GM18520 (cell line): ENCODE results near the gene CTAGE9.
"Not testable (repeated sequence)": the region's sequence is repeated elsewhere in the genome, so short reads cannot be mapped to it uniquely, and the experiment has no call there.

Source experiments
- ATAC-seq: cut with Tn5 transposase; IDR thresholded peaks from one replicate; pipeline ENCODE4 v1.9.1; 2021; ENCODE audit not compliant: unreplicated experiment

CTAGE9 gene

GRCh38 chr6:131710917-131711316, at the start of gene CTAGE9:
TSS of gene CTAGE9 (minus strand) at chr6:131711017. CDS start at chr6:131711017, 0 bp downstream.
- not testable (repeated sequence) for ATAC-seq

- no peak for ATAC-seq
These were observed 48.1 kb upstream of the CTAGE9 start for GRCh38 chr6:131758920-131759319.

- no peak for ATAC-seq
These were observed 45.2 kb upstream of the CTAGE9 start for GRCh38 chr6:131756039-131756438.

- no peak for ATAC-seq
These were observed 44.8 kb upstream of the CTAGE9 start for GRCh38 chr6:131755597-131755996.

- ATAC-seq: no peak
These were observed 44.1 kb upstream of the CTAGE9 start for GRCh38 chr6:131754715-131755567.

GRCh38 chr6:131754088-131754487, 43.3 kb upstream of the CTAGE9 start:
- no peak for ATAC-seq

GRCh38 chr6:131751012-131751715, 40.3 kb upstream of the CTAGE9 start:
- ATAC-seq: not testable (repeated sequence)

- ATAC-seq: no peak
These were observed 38.2 kb upstream of the CTAGE9 start for GRCh38 chr6:131749023-131749422.

GRCh38 chr6:131747821-131748353, 37.1 kb upstream of the CTAGE9 start:
- ATAC-seq: no peak

GRCh38 chr6:131745476-131745875, 34.7 kb upstream of the CTAGE9 start:
- ATAC-seq: no peak

GRCh38 chr6:131744432-131745287, 33.8 kb upstream of the CTAGE9 start:
- ATAC-seq: no peak

GRCh38 chr6:131741688-131742393, 31.0 kb upstream of the CTAGE9 start:
- ATAC-seq: no peak

- no peak for ATAC-seq
These were observed 29.3 kb upstream of the CTAGE9 start for GRCh38 chr6:131740161-131740560.

GRCh38 chr6:131739136-131739535, 28.3 kb upstream of the CTAGE9 start:
- ATAC-seq: no peak

GRCh38 chr6:131736811-131737210, 26.0 kb upstream of the CTAGE9 start:
- no peak for ATAC-seq

- no peak for ATAC-seq
These were observed 25.3 kb upstream of the CTAGE9 start for GRCh38 chr6:131736003-131736596.

- ATAC-seq: no peak
These were observed 22.7 kb upstream of the CTAGE9 start for GRCh38 chr6:131733376-131734016.

GRCh38 chr6:131731224-131731623, 20.4 kb upstream of the CTAGE9 start:
- ATAC-seq: no peak

GRCh38 chr6:131730264-131730663, 19.4 kb upstream of the CTAGE9 start:
- no peak for ATAC-seq
